Ureter (tissue), 1 donor: Measurements from ENCODE around the gene ARHGAP26. TPM values are rescaled to one million over a fixed set of nuclear protein-coding genes. Genes with fewer than 3 reads are reported as not detected.

Experiments used
- DNase-seq: peaks from one replicate; pipeline ENCODE4 v3.0.0-alpha.2; 2020; ENCODE audit warnings: low spot score
- total RNA-seq: library from RNA; stranded (reverse); gene quantifications from one replicate; pipeline ENCODE4 v1.2.4, GENCODE V29; 2023
- donor health status: DM: yes; HTN: yes; CAD: no.

The ARHGAP26 gene
- total RNA-seq, 1 donor from 2014 or later = 46.9 TPM

DNA sequence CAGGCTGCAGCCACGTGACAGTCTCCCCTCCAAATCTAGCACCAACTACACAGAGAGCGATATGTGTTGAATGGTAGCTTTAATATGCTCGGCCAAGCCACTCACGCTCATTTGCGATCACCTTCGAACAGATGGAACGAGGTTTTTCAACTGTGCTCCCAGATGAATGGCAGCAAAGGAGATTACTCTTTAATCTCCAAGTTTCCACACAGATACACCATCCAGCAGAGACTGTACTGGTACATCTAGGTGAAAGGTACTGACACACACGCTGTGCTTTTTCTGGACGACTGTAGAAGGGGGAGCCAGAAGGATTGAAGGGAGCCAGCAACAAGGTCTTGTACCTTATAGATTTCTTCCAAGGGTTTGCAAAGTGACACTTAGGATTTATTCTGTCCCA, 369.4 kb downstream of the ARHGAP26 start:
- no peak for DNase-seq

DNA sequence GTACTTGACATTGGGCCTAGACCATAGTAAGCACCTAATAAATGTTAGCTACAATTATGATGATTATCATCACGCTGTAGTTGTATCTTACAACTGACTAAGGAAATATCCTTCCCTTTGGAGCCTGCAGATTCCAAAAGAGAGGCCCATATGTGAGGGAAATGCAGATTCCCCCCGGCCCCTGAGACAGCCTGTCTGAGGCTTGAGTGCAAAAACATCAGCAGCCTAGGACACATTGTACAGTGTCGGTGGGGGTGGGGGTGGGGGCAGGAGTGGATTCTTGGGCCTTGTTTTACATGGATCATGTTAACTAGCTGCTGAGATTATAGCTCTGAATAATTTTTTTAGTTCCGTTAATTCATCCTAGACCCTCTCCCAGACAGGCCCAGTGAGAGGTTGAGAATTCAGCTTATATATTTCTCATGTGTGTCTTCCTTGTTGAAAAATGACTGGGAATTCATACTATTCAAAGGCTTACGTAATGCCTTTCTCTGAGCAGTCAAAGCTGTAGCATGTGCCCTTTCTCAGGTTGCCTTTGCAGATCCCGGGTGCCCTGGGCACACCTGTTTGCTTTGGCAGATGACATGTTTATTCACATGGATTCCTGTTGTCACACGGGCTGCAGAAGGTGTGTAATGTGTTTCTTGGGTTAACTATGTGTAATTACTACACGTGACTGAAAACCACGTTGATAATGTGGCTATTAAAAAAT, 370.5 kb downstream of the ARHGAP26 start:
- DNase-seq = no peak

DNA sequence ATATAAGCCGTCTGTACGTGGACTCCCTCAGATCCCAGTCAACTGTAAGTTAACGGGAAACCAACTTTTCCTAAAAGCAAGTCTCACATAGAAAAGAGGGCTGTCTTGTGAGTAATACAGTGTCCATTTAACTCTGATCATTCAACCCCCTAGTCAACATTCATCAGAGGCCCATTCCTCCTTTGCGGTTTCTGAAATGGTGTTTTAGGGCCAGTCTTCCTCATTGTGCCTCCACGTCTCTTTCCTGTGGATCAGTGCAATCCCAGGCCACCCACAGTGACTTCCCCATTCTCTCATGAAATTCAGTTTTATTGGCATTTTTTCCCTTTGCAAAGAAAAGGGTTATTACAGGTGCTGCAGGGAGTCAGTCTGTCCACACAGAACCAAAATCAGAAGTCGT, 371.5 kb downstream of the ARHGAP26 start:
- DNase-seq = no peak

DNA sequence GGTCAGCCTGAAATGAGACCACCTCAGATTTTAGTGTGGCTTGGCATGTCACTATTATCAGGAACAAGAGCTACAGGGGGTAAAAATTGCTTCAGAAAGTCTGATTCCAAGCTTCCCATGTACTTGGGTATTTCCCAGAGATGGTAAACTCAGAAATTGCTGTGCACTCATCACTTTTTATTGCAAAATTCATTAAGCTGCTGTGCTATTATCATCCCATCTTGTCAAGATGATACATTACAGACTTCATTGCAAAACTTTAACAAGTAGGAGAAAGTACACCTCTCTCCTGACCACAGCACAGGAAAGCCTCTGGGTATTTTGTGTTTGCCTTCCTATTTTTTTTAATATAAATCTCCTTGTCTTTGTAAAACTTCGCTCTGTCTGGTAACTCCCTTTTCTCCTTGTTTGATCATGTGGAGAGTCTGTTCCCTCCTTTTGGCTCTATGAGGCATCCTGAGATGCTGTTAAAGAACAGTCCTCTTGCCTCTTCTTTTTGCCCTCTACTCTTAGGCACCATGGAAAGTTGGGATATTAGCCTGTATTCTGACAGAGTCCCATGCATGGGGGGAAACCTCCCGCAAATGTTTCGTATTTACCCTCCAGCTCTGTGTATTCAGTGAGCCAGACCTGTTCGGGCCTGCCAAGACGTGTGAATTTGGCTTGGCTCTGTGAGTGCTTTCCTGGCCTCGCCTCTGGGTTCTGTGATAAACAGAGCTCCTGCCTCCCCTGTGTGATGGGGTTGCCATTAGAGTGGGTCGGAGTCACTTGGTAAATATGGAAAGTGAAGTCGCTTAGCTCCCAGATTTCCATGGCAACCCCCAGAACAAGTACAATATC, 372.6 kb downstream of the ARHGAP26 start:
- peak; percentile 72 for DNase-seq

DNA sequence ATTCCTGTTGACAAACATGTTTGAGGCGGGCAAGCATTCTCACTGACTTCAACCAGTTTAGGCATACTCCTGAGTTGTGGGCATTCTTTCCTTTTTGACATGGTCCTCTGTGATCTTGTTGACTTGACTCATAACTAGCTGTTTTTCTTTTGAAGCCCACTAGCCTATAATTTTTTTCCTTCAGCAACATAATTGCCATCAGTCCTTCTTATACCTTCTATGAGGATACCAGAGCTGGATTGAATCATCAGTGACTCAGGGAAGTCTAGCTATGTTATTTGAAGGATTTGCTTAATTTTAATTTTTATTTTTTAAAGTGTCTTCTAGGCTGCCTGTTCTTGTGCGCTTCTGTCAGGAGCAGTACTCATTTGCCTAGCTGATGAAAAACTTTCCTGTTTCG, 373.8 kb downstream of the ARHGAP26 start:
- DNase-seq = no peak

DNA sequence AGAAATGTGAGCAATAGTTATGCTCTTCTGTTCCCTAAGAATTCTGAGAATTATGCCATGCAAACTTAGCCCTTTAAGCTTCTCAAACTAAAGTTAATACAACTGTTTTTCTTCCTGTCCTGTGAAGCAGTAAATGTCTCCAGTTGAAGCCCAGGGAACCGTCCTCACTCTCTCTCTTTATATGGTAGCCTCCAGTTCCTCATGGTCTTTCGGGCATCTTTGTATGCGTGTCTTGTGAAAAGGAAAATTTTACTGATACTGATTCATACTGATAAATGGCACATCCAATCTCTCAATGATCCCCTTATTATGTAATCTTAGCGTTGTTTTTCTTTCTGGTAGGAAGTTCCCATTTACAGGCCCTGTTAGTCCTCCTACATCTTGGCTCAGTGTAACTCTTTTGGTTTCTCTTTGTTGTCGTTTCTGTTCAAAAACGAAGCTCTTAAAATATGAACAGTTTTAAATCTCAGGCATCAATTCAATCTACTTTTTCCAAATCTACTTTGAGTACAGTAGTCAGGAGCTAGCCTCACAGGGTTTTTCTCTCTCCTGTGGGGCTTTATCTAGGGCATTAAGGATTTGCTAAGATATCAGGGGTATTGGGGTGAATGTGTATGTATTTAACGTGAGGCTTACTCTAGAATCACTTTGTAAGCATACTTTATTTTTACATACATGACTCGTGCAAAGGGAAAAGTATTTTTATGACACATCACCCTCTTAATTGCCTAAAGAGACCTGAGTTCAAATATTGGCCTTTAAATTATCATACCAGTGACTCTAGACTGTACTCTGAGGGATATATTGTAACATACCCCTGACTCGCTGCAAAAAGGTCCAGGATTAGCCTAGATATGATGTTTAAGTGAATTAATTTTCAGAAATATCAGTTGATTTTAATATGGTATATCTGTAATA, 375.3 kb downstream of the ARHGAP26 start:
- DNase-seq = no peak

DNA sequence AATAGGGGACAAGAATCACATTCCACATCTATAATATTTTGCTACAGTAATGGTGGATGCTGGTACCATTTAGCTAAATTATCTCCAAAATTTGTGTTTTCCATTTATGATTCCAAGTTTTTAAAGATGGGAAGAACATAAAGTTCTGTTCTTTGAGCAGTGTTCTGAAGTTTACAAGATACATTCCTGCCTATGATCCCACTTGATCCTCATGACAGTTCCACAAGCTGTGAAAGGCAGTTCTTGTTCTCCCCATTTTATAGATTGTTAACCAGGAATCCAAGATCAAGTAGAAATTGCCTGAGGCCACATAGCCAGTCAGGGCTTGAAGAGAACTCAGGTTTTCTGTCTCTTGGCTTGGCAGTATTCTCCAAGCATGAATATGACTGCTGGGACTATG, 376.0 kb downstream of the ARHGAP26 start:
- DNase-seq = no peak

DNA sequence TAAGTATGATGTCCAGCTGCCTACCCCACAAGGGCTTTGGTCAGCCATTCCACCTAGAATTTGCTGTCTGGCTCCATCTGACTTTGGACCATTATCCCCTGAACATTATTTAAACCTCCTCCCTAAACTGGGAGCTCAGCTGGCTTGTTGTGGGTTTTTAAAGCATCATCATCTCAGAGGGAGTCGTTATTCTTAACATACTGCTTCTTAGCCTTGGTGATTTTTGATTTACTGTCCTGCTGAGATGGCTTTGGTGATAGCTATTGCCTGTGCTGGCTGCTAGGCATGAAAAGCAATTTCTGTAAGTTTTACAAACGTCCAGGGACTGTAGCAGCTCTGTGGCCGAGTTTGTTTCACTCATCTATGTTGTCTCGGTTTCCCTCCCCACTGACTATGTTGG, 377.2 kb downstream of the ARHGAP26 start:
- no peak for DNase-seq

DNA sequence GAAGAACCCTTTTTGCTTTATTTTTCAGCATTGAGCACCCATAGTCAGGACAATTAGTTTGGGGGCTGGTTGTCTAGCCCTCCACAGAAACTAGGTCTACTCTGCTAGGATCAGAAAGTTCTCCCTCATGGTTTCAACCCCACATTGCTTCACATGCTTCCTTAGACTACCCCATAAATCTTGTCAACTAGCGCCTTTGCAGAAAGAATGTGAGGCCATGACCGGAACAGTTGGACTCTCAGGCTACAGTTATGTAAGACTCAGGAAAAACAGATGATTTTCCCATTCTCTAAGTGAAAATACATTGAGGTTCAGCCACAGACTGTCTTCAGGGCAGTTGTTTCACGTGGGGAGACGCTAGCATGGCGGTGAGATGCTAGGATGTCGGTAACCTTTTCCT, 377.7 kb downstream of the ARHGAP26 start:
- DNase-seq = no peak

DNA sequence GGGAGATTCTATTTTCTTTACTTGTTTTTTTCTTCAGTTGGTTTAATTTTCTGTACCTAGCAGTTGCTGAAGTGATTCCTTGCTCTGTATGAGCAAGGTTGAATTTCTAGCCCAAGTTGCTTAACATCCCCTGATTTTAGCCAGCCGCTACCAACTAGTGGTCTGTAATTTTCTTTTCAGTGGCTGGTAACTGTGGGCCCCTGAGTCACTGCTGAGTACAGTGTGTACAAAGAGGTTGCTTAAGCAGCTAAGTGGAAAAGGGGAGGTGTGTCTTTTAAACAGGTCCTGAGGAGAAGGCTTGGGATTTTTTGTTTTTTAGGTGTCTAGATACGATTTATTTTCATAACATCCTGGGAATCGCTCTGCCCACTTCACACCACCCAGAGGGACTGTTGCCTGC, 378.6 kb downstream of the ARHGAP26 start:
- DNase-seq = no peak

DNA sequence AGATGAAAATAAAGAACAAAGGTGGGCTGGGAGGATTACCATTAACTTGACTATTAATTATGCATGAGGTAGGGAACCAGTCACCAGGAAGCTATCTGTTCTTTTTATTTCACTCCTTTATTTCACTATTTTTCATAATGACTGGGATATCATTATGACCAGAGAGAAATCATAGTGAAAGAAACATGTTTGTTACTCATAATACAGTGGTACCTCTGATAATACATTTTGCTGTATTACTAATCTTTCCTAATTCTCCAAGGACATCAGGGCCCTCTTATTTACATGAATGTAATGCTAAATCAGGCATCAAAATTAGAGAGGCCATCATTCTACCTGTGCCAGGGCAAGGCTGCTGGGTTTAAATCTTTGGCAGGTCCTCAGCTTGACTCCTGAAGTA, 379.6 kb downstream of the ARHGAP26 start:
- DNase-seq = no peak

DNA sequence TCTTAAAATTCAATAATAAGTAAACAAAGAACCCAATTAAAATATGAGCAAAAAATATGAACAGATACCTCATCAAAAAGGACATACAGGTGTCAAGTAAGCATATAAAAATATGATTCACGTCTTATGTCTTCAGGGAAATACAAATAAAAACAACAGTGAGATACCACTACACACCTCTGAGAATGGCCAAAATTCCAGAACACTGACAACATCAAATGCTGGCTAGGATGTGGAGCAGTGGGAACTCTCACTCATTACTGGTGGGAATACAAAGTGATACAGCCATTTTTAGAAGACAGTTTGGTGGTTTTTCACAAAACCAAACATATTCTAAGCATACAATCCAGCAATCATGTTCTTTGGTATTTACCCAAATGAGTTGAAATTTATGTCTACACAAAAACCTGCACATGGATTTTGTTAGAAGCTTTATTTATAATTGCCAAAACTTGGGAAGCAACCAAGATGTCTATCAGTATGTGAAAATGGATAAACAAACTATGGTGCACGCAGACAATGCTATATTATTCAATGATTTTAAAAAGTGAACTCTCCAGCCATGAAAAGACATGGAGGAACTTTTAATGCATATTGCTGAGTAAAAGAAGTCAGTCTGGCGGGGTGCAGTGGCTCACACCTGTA, 381.0 kb downstream of the ARHGAP26 start:
- DNase-seq = no peak

DNA sequence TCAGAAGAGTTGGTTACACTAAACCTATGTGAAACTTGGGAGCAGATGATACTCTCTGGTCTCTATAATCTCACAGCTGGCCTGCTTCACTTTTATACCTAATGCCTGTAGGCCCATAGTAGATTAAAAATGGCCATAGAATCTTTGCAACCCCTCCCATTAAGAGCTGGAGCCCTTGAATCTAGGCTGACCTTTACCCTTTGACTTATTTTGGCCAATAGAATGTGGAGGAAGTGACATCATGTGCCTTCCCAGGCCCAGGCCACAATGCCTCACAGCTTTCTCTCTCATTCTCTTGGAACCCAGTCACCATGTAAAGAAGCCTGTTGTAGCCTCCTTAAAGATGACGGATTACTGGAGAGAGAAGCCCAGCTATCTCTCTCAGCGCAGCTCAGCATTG, 382.3 kb downstream of the ARHGAP26 start:
- no peak for DNase-seq

DNA sequence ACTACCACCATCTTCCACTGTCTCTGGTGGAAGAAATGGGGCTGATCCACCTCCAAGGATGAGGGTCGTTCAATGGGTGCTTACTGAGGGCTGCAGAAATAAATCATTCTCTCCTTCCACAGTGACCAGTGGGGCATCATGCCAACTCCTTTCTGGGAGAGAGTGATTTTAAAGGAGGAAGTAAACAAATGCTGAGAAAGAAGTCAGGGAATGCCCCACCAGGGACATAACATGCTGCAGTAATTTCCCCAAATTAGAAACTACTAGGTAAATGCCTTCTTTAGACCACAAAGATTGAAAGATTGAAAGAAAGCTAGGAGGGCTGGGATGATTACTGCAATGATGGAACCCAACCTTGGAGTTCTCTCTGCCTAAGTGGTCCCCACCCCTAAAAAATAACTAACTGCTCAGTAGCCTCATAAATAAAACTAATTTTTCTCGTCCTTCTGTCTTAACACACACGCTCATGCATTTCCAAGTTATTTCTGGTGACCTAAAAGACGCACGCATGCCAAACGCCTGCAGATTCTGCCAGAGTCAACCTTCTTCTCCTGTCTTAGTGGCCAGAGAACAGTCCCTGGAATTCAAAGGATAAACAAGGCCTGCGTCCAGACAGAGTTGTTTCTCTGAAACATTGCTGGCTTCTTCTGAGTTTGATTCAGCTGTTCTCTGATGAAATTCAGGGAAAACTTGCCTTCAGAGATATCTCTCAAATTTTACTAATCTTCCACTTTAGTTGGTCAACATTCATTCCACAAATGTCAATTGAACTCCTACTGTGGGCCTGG, 383.3 kb downstream of the ARHGAP26 start:
- DNase-seq = peak; percentile 81

DNA sequence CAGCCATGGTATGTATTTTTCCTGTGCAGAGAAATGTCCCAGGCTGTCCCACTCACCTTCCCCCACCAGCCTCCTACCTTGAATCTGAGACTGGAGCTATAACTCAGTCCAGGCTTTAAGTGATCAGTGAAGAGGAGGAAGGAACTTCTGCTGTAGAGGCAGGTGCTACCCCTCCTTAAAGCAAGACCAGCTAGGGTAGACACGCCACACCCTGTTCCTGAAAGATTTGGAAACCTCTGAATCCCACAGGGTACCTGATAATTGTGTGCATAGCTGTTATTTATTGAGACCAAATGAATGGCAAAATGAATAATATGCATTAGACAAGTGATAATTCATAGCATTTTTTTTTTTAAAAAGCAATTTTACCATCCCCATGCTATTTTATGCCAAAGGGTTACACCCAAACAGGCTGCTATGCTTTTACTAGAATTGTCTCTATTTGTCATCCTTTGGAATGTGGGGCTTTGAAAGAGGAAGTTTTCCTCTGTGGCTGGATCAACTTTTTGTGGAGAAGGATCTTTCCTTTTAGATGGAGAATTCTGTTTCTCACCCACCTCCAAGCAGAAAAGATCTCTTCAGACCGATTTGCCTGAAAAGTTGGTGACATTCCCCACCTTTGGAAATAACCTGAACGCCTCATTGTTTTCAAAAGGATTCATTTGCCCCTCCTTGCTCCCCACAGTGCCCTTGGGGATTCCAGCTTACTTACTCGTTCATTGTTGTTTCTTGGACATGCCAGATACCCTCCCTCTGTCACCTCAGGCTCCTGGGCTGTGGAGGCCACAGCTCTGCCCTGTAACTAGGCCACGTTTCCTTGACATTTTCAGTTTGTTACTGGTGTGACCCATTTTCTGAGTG, 384.6 kb downstream of the ARHGAP26 start:
- no peak for DNase-seq

DNA sequence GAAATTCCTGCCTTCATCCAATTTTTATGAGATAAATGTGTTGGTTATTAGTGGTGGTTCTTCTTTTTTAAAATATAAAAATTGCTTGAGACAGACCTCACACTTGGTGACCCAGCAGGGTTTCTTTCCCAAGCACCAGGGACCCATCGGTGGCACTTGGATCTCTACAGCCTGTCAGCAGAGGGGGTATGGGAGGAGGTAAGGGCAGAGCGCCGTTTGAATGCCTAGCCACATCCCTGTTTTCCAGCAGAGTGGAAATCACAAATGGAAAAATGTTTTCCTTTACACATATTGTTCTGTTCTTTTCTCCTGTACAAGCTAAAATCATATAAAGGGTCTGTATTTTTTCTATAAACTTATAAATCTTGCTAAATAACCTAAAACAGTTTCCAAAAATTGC, 385.3 kb downstream of the ARHGAP26 start:
- DNase-seq = no peak

DNA sequence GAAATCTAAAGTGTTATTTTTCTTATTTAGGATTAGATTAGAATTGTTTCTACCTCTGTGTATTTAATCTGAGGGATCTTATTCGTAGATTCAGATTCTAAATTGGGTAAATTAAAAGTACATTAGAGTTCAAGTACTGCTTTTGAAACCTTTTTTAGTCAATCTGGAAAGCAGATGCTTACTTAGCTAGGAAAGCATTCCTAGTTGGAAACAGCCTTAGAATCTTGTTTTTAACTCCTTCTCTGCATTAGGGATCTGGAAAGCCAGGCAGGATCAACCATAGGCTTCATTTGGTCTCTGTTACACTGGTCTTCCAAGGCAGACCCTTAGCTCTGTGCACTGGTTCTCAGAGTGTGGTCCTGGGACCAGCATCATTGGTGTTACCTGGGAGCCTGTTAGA, 385.9 kb downstream of the ARHGAP26 start:
- no peak for DNase-seq

DNA sequence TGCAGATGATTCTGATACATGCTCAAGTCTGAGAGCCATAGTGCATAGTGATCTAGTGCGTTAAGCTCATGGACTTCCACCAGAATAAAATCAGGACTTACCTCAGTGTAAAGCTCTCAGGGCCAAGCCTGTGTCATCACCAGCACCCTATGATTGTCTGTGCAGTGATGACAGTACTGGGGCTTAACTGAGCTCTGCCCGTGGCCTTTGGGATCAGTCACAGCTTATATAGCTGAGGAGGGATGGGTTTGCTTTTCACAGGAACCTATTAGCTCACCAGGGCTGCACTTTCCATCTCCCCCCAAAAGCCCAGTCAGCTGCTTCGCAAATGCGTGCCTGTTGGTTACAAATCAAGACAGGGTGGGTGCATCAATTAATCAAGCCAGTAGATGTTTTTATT, 386.4 kb downstream of the ARHGAP26 start:
- no peak for DNase-seq

DNA sequence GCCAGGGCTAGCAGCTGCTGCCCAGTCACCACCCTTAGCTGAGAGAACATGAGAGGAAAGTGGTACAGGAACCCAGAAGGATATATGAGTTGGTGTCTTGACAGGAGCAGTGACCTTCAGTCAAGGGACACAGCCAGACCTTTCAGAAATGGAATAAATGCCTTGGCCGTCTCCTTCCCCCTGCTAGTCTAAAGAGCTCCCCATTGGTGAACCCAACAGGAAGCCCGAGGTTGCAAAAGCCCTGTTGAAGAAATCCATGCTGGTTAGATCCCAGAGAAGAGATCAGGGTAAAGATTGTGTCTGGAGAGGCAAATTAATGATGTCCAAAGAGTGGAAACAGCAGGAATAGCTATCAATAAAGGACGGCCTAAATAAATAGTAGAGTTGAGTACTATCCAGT, 388.9 kb downstream of the ARHGAP26 start:
- DNase-seq = no peak
